ENCODE data around the gene PERP.

Gene PERP

DNA sequence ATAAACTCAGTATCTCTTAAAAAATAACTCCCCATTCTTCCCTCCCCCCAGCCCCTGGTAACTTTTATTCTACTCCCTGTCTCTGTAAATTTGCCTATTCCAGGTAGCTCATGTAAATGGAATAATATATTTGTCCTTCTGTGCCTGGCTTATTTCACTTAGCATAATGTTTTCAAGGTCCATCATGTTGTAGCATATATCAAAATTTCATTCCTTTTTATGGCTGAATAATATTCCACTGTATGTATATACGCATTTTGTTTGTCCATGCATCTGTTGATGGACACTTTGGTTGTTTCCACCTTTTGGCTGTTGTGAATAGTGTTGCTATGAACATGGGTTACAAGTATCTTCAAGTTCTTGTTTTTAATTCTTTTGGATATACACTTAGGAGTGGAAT is 13.0 kb downstream of the PERP start:
- no peaks in the 10 kb centered on the region for H3K9me2 ChIP-seq (replicated peaks; ENCODE audit: insufficient read depth, low read length)
- no peak overlapping the region for H3K4me3 ChIP-seq (ENCODE audit: low read length)
- 0 out of 2 replicates have a peak, but pooled peaks cover 8% of the 10 kb centered on the region for H3K36me3 ChIP-seq (replicated peaks; ENCODE audit: insufficient read depth, low read length)
- no peak overlapping the region for H3K27ac ChIP-seq (ENCODE audit: low read length)
- H3K4me2 ChIP-seq (ENCODE audit: low read depth, low read length) = no peak overlapping the region
- H3K9me3 ChIP-seq (replicated peaks; ENCODE audit: insufficient read depth, low read length) = no peaks in the 10 kb centered on the region
- no peaks in the 10 kb centered on the region for H3F3A ChIP-seq (ENCODE audit: insufficient read depth, low read length)
- TF ChIP-seq, protein P1, sequence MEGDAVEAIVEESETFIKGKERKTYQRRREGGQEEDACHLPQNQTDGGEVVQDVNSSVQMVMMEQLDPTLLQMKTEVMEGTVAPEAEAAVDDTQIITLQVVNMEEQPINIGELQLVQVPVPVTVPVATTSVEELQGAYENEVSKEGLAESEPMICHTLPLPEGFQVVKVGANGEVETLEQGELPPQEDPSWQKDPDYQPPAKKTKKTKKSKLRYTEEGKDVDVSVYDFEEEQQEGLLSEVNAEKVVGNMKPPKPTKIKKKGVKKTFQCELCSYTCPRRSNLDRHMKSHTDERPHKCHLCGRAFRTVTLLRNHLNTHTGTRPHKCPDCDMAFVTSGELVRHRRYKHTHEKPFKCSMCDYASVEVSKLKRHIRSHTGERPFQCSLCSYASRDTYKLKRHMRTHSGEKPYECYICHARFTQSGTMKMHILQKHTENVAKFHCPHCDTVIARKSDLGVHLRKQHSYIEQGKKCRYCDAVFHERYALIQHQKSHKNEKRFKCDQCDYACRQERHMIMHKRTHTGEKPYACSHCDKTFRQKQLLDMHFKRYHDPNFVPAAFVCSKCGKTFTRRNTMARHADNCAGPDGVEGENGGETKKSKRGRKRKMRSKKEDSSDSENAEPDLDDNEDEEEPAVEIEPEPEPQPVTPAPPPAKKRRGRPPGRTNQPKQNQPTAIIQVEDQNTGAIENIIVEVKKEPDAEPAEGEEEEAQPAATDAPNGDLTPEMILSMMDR (IDR thresholded peaks at IDR 0.05; ENCODE audit: low read length) = no peak
- TF ChIP-seq EZH2phosphoT487 (IDR thresholded peaks at IDR 0.05; ENCODE audit: low read length) (no peak), EZH2 (optimal IDR thresholded peaks at IDR 0.05; ENCODE audit: low read depth, low read length) (no peak)
- H4K20me1 ChIP-seq (ENCODE audit: insufficient read depth, low read length) = no peaks in the 10 kb centered on the region
- H3K79me2 ChIP-seq (ENCODE audit: low read length) = peaks cover 45% of the 10 kb centered on the region
- no peak overlapping the region for H3K9ac ChIP-seq (ENCODE audit: low read length)
- H3K27me3 ChIP-seq (replicated peaks; ENCODE audit: insufficient read depth, low read length) = no peaks in the 10 kb centered on the region
- no peaks in the 10 kb centered on the region for H3K4me1 ChIP-seq (ENCODE audit: low read length)
- no peak for DNase-seq
- H2AFZ ChIP-seq (ENCODE audit: low read length) = no peak overlapping the region

DNA sequence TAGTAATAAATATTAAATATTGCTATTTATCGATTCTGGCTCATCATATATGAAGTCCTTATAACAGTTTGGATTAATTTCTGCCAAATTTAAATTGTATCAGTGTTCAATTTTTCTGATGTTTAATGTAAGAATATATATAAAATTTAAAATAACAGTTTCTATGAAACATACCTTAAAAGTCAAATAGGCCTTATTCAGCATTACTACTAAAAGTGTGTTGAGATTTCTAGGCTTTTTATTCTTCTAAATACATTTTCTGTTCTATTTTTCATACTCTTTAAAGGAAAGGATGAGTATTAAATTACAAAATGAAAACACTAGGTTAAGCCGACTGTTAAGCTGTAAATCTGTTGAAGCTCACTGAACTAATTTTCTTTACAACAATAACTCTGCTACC is 13.6 kb downstream of the PERP start:
- no peaks in the 10 kb centered on the region for H3K9me2 ChIP-seq (replicated peaks; ENCODE audit: insufficient read depth, low read length)
- H3K4me3 ChIP-seq (ENCODE audit: low read length) = no peak overlapping the region
- peaks cover 39% of the 10 kb centered on the region for H3K79me2 ChIP-seq (ENCODE audit: low read length)
- H3K9me3 ChIP-seq (replicated peaks; ENCODE audit: insufficient read depth, low read length) = no peaks in the 10 kb centered on the region
- H2AFZ ChIP-seq (ENCODE audit: low read length) = no peak overlapping the region
- H3K27ac ChIP-seq (ENCODE audit: low read length) = no peak overlapping the region
- H3F3A ChIP-seq (ENCODE audit: insufficient read depth, low read length) = no peaks in the 10 kb centered on the region
- DNase-seq = no peak
- H3K4me1 ChIP-seq (ENCODE audit: low read length) = no peaks in the 10 kb centered on the region
- H3K27me3 ChIP-seq (replicated peaks; ENCODE audit: insufficient read depth, low read length) = no peaks in the 10 kb centered on the region
- no peaks in the 10 kb centered on the region for H4K20me1 ChIP-seq (ENCODE audit: insufficient read depth, low read length)
- H3K9ac ChIP-seq (ENCODE audit: low read length) = no peak overlapping the region
- H3K4me2 ChIP-seq (ENCODE audit: low read depth, low read length) = no peak overlapping the region
- TF ChIP-seq, protein P1 (IDR thresholded peaks at IDR 0.05; ENCODE audit: low read length) = no peak
- TF ChIP-seq EZH2phosphoT487 (IDR thresholded peaks at IDR 0.05; ENCODE audit: low read length) (no peak), EZH2 (optimal IDR thresholded peaks at IDR 0.05; ENCODE audit: low read depth, low read length) (no peak)
- 0 out of 2 replicates have a peak, but pooled peaks cover 8% of the 10 kb centered on the region for H3K36me3 ChIP-seq (replicated peaks; ENCODE audit: insufficient read depth, low read length)

DNA sequence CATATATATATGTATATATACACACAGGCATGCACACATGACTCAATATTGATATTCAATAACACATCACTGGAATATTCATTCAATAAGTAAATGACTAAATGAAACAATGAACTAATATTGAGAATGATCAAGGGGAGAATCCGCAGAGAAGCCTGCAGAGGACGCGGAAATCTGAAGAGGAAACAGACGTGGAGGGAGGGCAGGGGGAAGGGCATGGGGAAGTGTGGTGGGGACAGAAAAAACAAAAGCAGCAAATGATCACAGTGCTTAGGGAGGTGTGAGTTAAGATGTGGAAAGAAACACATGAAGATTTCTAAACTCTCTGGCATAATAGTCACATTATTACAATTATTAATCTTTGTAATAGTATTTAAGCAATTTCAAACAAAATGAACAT is 14.5 kb downstream of the PERP start:
- no peak for DNase-seq
- Histone ChIP-seq H3K4me1 (ENCODE audit: low read length) (no peaks in the 10 kb centered on the region), H2AFZ (ENCODE audit: low read length) (no peak overlapping the region), H3K9me3 (replicated peaks; ENCODE audit: insufficient read depth, low read length) (no peaks in the 10 kb centered on the region), H3K9me2 (replicated peaks; ENCODE audit: insufficient read depth, low read length) (no peaks in the 10 kb centered on the region), H3K4me2 (ENCODE audit: low read depth, low read length) (no peak overlapping the region), H3K4me3 (ENCODE audit: low read length) (no peak overlapping the region), H3F3A (ENCODE audit: insufficient read depth, low read length) (no peaks in the 10 kb centered on the region), H3K9ac (ENCODE audit: low read length) (no peak overlapping the region), H3K27ac (ENCODE audit: low read length) (no peak overlapping the region), H3K27me3 (replicated peaks; ENCODE audit: insufficient read depth, low read length) (no peaks in the 10 kb centered on the region), H3K79me2 (ENCODE audit: low read length) (peaks cover 29% of the 10 kb centered on the region), H4K20me1 (ENCODE audit: insufficient read depth, low read length) (no peaks in the 10 kb centered on the region), H3K36me3 (replicated peaks; ENCODE audit: insufficient read depth, low read length) (0 out of 2 replicates have a peak, but pooled peaks cover 8% of the 10 kb centered on the region)
- TF ChIP-seq, protein P1 (IDR thresholded peaks at IDR 0.05; ENCODE audit: low read length) = no peak
- no peak for TF ChIP-seq EZH2phosphoT487 (IDR thresholded peaks at IDR 0.05; ENCODE audit: low read length)
- TF ChIP-seq EZH2 (optimal IDR thresholded peaks at IDR 0.05; ENCODE audit: low read depth, low read length) = no peak
